B cell (primary cell): ENCODE measurements around the gene NTRK2. TPM values are rescaled to one million over a fixed set of nuclear protein-coding genes. Genes with fewer than 3 reads are reported as not detected.

ENCODE experiments used
- ATAC-seq: fragments of 200-7000 bp; cut with Tn5 transposase; one replicate; pipeline ENCODE4 v1.10.0; 2021; ENCODE audit warnings: low read depth, mild to moderate bottlenecking, moderate number of reproducible peaks, moderate library complexity
- CTCF ChIA-PET: fragments of 350-600 bp; sonication (Branson Sonifier 250); formaldehyde crosslinking; loops from one replicate; lab custom pipeline; 2021; ENCODE audit warnings: antibody characterized with exemption, inconsistent platforms; lab: Charles Lee
- POLR2A ChIA-PET: fragments of 350-600 bp; sonication (Branson Sonifier 250); formaldehyde crosslinking; loops from one replicate; lab custom pipeline; 2021; ENCODE audit warnings: antibody characterized with exemption; lab: Charles Lee
- DNase-seq: peaks from one replicate; pipeline ENCODE4 v3.0.0; 2013
- H2AFZ ChIP-seq: 2 replicates; pipeline ENCODE4 v1.6.1; 2012; ENCODE audit warnings: mild to moderate bottlenecking, low read depth, low read length; ENCODE audit not compliant: insufficient read depth, poor library complexity, severe bottlenecking
- H3K27ac ChIP-seq, 2 donors: 1 replicate in 1 of 2; 2 replicates in 1 of 2; pipeline ENCODE4 v1.5.1; 2012 to 2013; ENCODE audit warnings: low read length in 2 of 2, mild to moderate bottlenecking in 2 of 2, moderate library complexity in 1 of 2
- H3K27me3 ChIP-seq, 4 experiments: fragments of 200-600 bp in 1 of 4; sonication (generic) in 1 of 4; replicated peaks in 1 of 4; 1 replicate in 2 of 4; 2 replicates in 2 of 4; pipeline versions ENCODE4 v1.6.1 to v1.7.0; 2013 to 2016; ENCODE audit warnings: low read length in 3 of 4, mild to moderate bottlenecking in 2 of 4, mixed read lengths in 1 of 4, moderate library complexity in 1 of 4; ENCODE audit not compliant: insufficient read depth in 4 of 4, control insufficient read depth in 3 of 4; ENCODE audit errors: control extremely low read depth in 1 of 4
- H3K36me3 ChIP-seq, 2 experiments: replicated peaks in 1 of 2; 1 replicate in 1 of 2; 2 replicates in 1 of 2; pipeline versions ENCODE4 v1.6.1 to v1.7.1; 2013; ENCODE audit warnings: low read length in 1 of 2; ENCODE audit not compliant: insufficient read depth in 2 of 2, control insufficient read depth in 1 of 2; ENCODE audit errors: control extremely low read depth in 1 of 2, extremely low read depth in 1 of 2
- H3K4me1 ChIP-seq, 2 donors: fragments of 200-600 bp in 1 of 2; sonication (generic) in 1 of 2; 1 replicate in 1 of 2; 2 replicates in 1 of 2; pipeline versions ENCODE4 v1.5.1 to v1.6.1; 2013 to 2017; ENCODE audit warnings: low read length in 2 of 2; ENCODE audit not compliant: control insufficient read depth in 2 of 2, insufficient read depth in 2 of 2
- H3K4me2 ChIP-seq: replicated peaks from 2 replicates; pipeline ENCODE3; 2012; ENCODE audit warnings: mild to moderate bottlenecking, low read depth, low read length; ENCODE audit not compliant: poor library complexity, severe bottlenecking
- H3K4me3 ChIP-seq, 5 experiments: fragments of 200-600 bp in 1 of 5; sonication (generic) in 1 of 5; 1 replicate in 3 of 5; 2 replicates in 2 of 5; pipeline versions ENCODE4 v1.5.1 to v1.7.0; 2011 to 2016; ENCODE audit warnings: low read length in 4 of 5, mild to moderate bottlenecking in 4 of 5, low read depth in 2 of 5, control low read depth in 1 of 5, moderate library complexity in 1 of 5; ENCODE audit not compliant: insufficient read depth in 1 of 5; ENCODE audit errors: control extremely low read depth in 1 of 5, extremely low read depth in 1 of 5
- H3K79me2 ChIP-seq: fragments of 200-600 bp; sonication (generic); one replicate; pipeline ENCODE4 v1.6.0; 2016; ENCODE audit warnings: low read length; ENCODE audit not compliant: control insufficient read depth, insufficient read depth
- H3K9ac ChIP-seq: fragments of 200-600 bp; sonication (generic); 2 replicates; pipeline ENCODE4 v1.6.1; 2017; ENCODE audit warnings: mild to moderate bottlenecking, low read length, moderate library complexity
- H3K9me3 ChIP-seq, 3 donors: one replicate each; pipeline versions ENCODE4 v1.6.1 to v1.7.1; 2013; ENCODE audit warnings: low read length in 2 of 3; ENCODE audit not compliant: control insufficient read depth in 2 of 3, insufficient read depth in 1 of 3; ENCODE audit errors: control extremely low read depth in 1 of 3
- H4K20me1 ChIP-seq: 2 replicates; pipeline ENCODE4 v1.6.0; 2012; ENCODE audit warnings: mild to moderate bottlenecking, low read length; ENCODE audit not compliant: insufficient read depth, control insufficient read depth, poor library complexity, severe bottlenecking
- H3K27ac Mint-ChIP-seq: one replicate; pipeline ENCODE4 v1.8.0; 2021; ENCODE audit warnings: mixed read lengths
- H3K27me3 Mint-ChIP-seq: one replicate; pipeline ENCODE4 v1.8.0; 2021; ENCODE audit warnings: mixed read lengths
- H3K4me1 Mint-ChIP-seq: one replicate; pipeline ENCODE4 v1.8.0; 2021; ENCODE audit warnings: mixed read lengths
- H3K4me3 Mint-ChIP-seq: one replicate; pipeline ENCODE4 v1.8.0; 2021; ENCODE audit warnings: mixed read lengths
- H3K9me3 Mint-ChIP-seq: one replicate; pipeline ENCODE4 v1.8.0; 2022; ENCODE audit warnings: mixed read lengths; ENCODE audit not compliant: insufficient read depth
- EZH2 ChIP-seq: IDR thresholded peaks from 2 replicates; pipeline ENCODE4 v1.6.1; 2012; ENCODE audit warnings: borderline replicate concordance, low read depth, mild to moderate bottlenecking, moderate library complexity, low read length; ENCODE audit not compliant: insufficient read depth, poor library complexity, severe bottlenecking
- WGBS: methylation state at CpG from one replicate; pipeline ENCODE4 v1.1.5; 2013; ENCODE audit warnings: missing lambda C conversion rate; ENCODE audit not compliant: insufficient coverage; 5-methylcytosine and 5-hydroxymethylcytosine counted together
- intact Hi-C: fragments of 100-400 bp; cut with micrococcal nuclease; formaldehyde crosslinking; loops from one replicate; pipeline ENCODE4 v1.10.0; 2022
- polyA plus RNA-seq: library from polyadenylated mRNA; depleted of rRNA; stranded (reverse); fragments of >200 nt; gene quantifications from 2 replicates; pipeline ENCODE4 v1.2.3, GENCODE V29; 2012
- total RNA-seq, 2 donors: library from RNA; stranded (reverse); fragments of 120-200 nt in 1 of 2; gene quantifications; 1 replicate in 1 of 2; 2 replicates in 1 of 2; pipeline versions ENCODE4 v1.2.3 to v1.2.4, GENCODE V29; 2013 to 2022
- TF ChIP-seq, protein P1 (sequence below): fragments of 200-600 bp; IDR thresholded peaks from one replicate; pipeline ENCODE4 v1.8.0; 2022; ENCODE audit warnings: antibody characterized with exemption, mild to moderate bottlenecking

Gene NTRK2
- total and polyA plus RNA-seq, 2 donors (not counting 1 experiment from before 2014, with no cell fraction given) = 0.03 to 0.10 TPM

DNA sequence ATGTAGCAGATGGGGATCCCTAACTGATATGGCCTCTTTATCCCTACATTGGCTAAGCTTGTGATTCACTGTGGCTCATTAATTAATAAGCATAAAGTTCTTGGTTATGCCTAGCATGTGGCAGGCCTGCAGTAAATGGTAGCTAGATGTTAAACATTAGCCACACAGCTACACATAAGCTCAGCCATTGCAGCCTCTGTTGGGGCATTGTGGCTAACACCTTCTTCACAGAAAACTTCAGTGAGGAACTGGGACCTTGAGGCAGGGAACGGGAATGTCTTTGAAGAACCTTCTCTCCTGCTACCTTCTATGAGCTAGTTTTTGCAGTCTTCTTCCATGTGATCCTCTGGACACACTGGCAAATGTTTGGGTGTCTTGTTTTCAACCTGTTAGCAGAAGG is 338.2 kb downstream of the NTRK2 start:
- Histone ChIP-seq H2AFZ (no peak overlapping the region), H3K9me3 (no peaks in the 10 kb centered on the region), H3K4me3 (no peak overlapping the region), H3K9ac (no peak overlapping the region), H3K4me1 (no peaks in the 10 kb centered on the region), H3K36me3 (no peaks in the 10 kb centered on the region), H4K20me1 (no peaks in the 10 kb centered on the region), H3K79me2 (no peaks in the 10 kb centered on the region), H3K27me3 (no peaks in the 10 kb centered on the region), H3K27ac (no peak overlapping the region), H3K4me2 (no peak overlapping the region)
- intact Hi-C loops = no loop called here
- Mint-ChIP-seq H3K27ac (no peak overlapping the region), H3K4me1 (no peaks in the 10 kb centered on the region), H3K4me3 (no peak overlapping the region), H3K9me3 (no peaks in the 10 kb centered on the region), H3K27me3 (no peaks in the 10 kb centered on the region)
- no peak for DNase-seq
- POLR2A ChIA-PET = no interaction called here
- CTCF ChIA-PET = no interaction called here
- WGBS = no CpG with 5 or more reads among the region's 1 CpG
- no peak for ATAC-seq
- TF ChIP-seq, protein P1, sequence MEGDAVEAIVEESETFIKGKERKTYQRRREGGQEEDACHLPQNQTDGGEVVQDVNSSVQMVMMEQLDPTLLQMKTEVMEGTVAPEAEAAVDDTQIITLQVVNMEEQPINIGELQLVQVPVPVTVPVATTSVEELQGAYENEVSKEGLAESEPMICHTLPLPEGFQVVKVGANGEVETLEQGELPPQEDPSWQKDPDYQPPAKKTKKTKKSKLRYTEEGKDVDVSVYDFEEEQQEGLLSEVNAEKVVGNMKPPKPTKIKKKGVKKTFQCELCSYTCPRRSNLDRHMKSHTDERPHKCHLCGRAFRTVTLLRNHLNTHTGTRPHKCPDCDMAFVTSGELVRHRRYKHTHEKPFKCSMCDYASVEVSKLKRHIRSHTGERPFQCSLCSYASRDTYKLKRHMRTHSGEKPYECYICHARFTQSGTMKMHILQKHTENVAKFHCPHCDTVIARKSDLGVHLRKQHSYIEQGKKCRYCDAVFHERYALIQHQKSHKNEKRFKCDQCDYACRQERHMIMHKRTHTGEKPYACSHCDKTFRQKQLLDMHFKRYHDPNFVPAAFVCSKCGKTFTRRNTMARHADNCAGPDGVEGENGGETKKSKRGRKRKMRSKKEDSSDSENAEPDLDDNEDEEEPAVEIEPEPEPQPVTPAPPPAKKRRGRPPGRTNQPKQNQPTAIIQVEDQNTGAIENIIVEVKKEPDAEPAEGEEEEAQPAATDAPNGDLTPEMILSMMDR = no peak

DNA sequence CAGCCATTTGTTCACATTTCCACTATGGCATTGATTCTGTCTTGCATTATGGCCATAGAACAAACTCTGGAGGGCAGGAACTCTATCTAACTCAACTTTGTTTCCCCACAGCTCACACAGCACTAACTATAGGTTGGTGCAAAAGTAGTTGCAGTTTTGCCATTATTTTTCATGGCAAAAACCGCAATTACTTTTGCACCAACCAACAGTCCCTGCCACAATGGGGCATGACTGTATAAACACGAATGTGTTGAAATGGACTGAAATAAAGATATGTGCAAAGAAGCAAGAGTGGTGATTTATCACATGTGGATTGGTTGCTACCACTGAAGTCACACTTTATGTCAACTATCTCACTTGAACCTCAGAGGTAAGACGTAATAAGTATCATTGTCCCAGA is 338.7 kb downstream of the NTRK2 start:
- H3K4me3 Mint-ChIP-seq = no peak overlapping the region
- no peaks in the 10 kb centered on the region for H4K20me1 ChIP-seq
- ATAC-seq (no peak), DNase-seq (no peak)
- no peak overlapping the region for H3K27ac ChIP-seq
- no peak overlapping the region for H3K27ac Mint-ChIP-seq
- H3K36me3 ChIP-seq = no peaks in the 10 kb centered on the region
- TF ChIP-seq, protein P1 = no peak
- no peak for TF ChIP-seq EZH2
- no peak overlapping the region for H2AFZ ChIP-seq
- intact Hi-C loops = no loop called here
- CTCF ChIA-PET = no interaction called here
- no peaks in the 10 kb centered on the region for H3K9me3 ChIP-seq
- no peaks in the 10 kb centered on the region for H3K4me1 Mint-ChIP-seq
- no peaks in the 10 kb centered on the region for H3K9me3 Mint-ChIP-seq
- H3K4me2 ChIP-seq = no peak overlapping the region
- H3K79me2 ChIP-seq = no peaks in the 10 kb centered on the region
- no peak overlapping the region for H3K4me3 ChIP-seq
- 100% methylated on average over 1 of the region's 3 CpGs for WGBS
- H3K27me3 ChIP-seq = no peaks in the 10 kb centered on the region
- POLR2A ChIA-PET = no interaction called here
- no peaks in the 10 kb centered on the region for H3K27me3 Mint-ChIP-seq
- H3K4me1 ChIP-seq = no peaks in the 10 kb centered on the region
- H3K9ac ChIP-seq = no peak overlapping the region
